Measurements from ENCODE around the gene FIBCD1.

- TF ChIP-seq POLR2AphosphoS5 (IDR thresholded peaks at IDR 0.05), result no peak
- no peak for TF ChIP-seq POLR2A (IDR thresholded peaks at IDR 0.05)
- TF ChIP-seq CTCF (IDR thresholded peaks at IDR 0.05), result no peak
- TF ChIP-seq EP300 (IDR thresholded peaks at IDR 0.05), result no peak
Observed at GRCh38 chr9:130930132-130930803, 8.8 kb downstream of the FIBCD1 start.
